GM23338 (cell line): ENCODE data around the gene PTPN7. TPM values are rescaled to one million over a fixed set of nuclear protein-coding genes. Genes with fewer than 3 reads are reported as not detected.

Experiments used
- ATAC-seq: fragments of 200-7000 bp; cut with Tn5 transposase; 3 replicates; pipeline ENCODE4 v1.9.1; 2020
- DNase-seq: peaks from one replicate; pipeline ENCODE4 v3.0.0-alpha.2; 2015; ENCODE audit warnings: low spot score
- H2AFZ ChIP-seq: fragments of 200-600 bp; sonication (generic); 2 replicates; pipeline ENCODE4 v1.8.0; 2016; ENCODE audit warnings: antibody characterized with exemption, mild to moderate bottlenecking, moderate library complexity
- H3F3A ChIP-seq: fragments of 200-600 bp; sonication (generic); replicated peaks from 2 replicates; pipeline ENCODE4 v1.8.0; 2017; ENCODE audit warnings: antibody characterized with exemption, mixed run types, low read depth
- H3K27ac ChIP-seq: fragments of 200-600 bp; sonication (generic); 2 replicates; pipeline ENCODE4 v1.6.1; 2016; ENCODE audit warnings: low read depth
- H3K27me3 ChIP-seq: fragments of 200-600 bp; sonication (generic); 2 replicates; pipeline ENCODE4 v1.8.0; 2016; ENCODE audit warnings: mild to moderate bottlenecking, mixed run types, moderate library complexity; ENCODE audit not compliant: insufficient read depth
- H3K36me3 ChIP-seq: fragments of 200-600 bp; sonication (generic); 2 replicates; pipeline ENCODE4 v1.8.0; 2016; ENCODE audit warnings: mild to moderate bottlenecking; ENCODE audit not compliant: insufficient read depth
- H3K4me1 ChIP-seq: fragments of 200-600 bp; sonication (generic); 2 replicates; pipeline ENCODE4 v1.8.0; 2016; ENCODE audit warnings: mild to moderate bottlenecking, moderate library complexity; ENCODE audit not compliant: insufficient read depth
- H3K4me2 ChIP-seq: fragments of 200-600 bp; sonication (generic); 2 replicates; pipeline ENCODE4 v1.7.1; 2017; ENCODE audit warnings: mixed run types
- H3K4me3 ChIP-seq: fragments of 200-600 bp; sonication (generic); 2 replicates; pipeline ENCODE4 v1.6.1; 2016; ENCODE audit warnings: mixed run types
- H3K79me2 ChIP-seq: fragments of 200-600 bp; sonication (generic); replicated peaks from 2 replicates; pipeline ENCODE4 v1.8.0; 2017; ENCODE audit warnings: mild to moderate bottlenecking; ENCODE audit not compliant: insufficient read depth
- H3K9me2 ChIP-seq: fragments of 200-600 bp; sonication (generic); 2 replicates; pipeline ENCODE4 v1.8.0; 2017; ENCODE audit not compliant: insufficient read depth
- H4K20me1 ChIP-seq: fragments of 200-600 bp; sonication (generic); replicated peaks from 2 replicates; pipeline ENCODE4 v1.8.0; 2017; ENCODE audit warnings: mild to moderate bottlenecking; ENCODE audit not compliant: insufficient read depth
- H3K27ac Mint-ChIP-seq: 2 replicates; pipeline ENCODE4 v1.8.0; 2020; ENCODE audit warnings: inconsistent platforms, mild to moderate bottlenecking, moderate library complexity, mixed read lengths
- H3K27me3 Mint-ChIP-seq: 3 replicates; pipeline ENCODE4 v1.8.0; 2022; ENCODE audit warnings: low read depth, mild to moderate bottlenecking, moderate library complexity, mixed read lengths, inconsistent platforms; ENCODE audit not compliant: insufficient read depth, poor library complexity
- H3K36me3 Mint-ChIP-seq: 3 replicates; pipeline ENCODE4 v1.8.0; 2021; ENCODE audit warnings: low read depth, mild to moderate bottlenecking, inconsistent platforms, moderate library complexity, mixed read lengths
- H3K4me1 Mint-ChIP-seq: 3 replicates; pipeline ENCODE4 v1.8.0; 2020; ENCODE audit warnings: mild to moderate bottlenecking, inconsistent platforms, mixed read lengths
- H3K4me3 Mint-ChIP-seq: 3 replicates; pipeline ENCODE4 v1.8.0; 2021; ENCODE audit warnings: moderate library complexity, mild to moderate bottlenecking, inconsistent platforms, mixed read lengths
- H3K9me3 Mint-ChIP-seq: 3 replicates; pipeline ENCODE4 v1.8.0; 2020; ENCODE audit warnings: moderate library complexity, mild to moderate bottlenecking, inconsistent platforms, mixed read lengths
- CREB1 ChIP-seq: fragments of 250-450 bp; sonication (Bioruptor Pico); IDR thresholded peaks from 2 replicates; pipeline ENCODE4 v1.5.0; 2020; ENCODE audit warnings: low read depth, mild to moderate bottlenecking, moderate library complexity
- CTCF ChIP-seq, 2 experiments: fragments of 200-600 bp in 1 of 2; sonication (generic) in 1 of 2; conservative IDR thresholded peaks; 2 replicates each; pipeline versions ENCODE4 v1.5.1 to v1.6.1; 2016 to 2017; ENCODE audit warnings: antibody characterized with exemption in 2 of 2, low read depth in 2 of 2, mild to moderate bottlenecking in 2 of 2, moderate library complexity in 1 of 2
- ETS1 ChIP-seq: IDR thresholded peaks from 2 replicates; pipeline ENCODE4 v1.6.1; 2016; ENCODE audit warnings: antibody characterized with exemption
- NANOG ChIP-seq: IDR thresholded peaks from 2 replicates; pipeline ENCODE4 v1.6.1; 2016; ENCODE audit warnings: antibody characterized with exemption, borderline replicate concordance
- REST ChIP-seq: IDR thresholded peaks from one replicate; pipeline ENCODE4 v1.6.1; 2018; ENCODE audit warnings: antibody characterized with exemption; ENCODE audit not compliant: unreplicated experiment
- STAT1 ChIP-seq: IDR thresholded peaks from one replicate; pipeline ENCODE4 v1.6.1; 2016; ENCODE audit warnings: antibody characterized with exemption; ENCODE audit not compliant: unreplicated experiment
- ZNF331 ChIP-seq: fragments of 250-450 bp; sonication (Bioruptor Pico); IDR thresholded peaks from 2 replicates; pipeline ENCODE4 v1.5.0; 2020; ENCODE audit warnings: low read depth, mild to moderate bottlenecking, moderate library complexity
- ZNF462 ChIP-seq: fragments of 250-450 bp; sonication (Bioruptor Pico); IDR thresholded peaks from 2 replicates; pipeline ENCODE4 v1.5.0; 2020; ENCODE audit warnings: mild to moderate bottlenecking, moderate library complexity
- polyA plus RNA-seq: library from polyadenylated mRNA; unstranded; fragments of >200 nt; fragmentation: Nextera tagmentation; extraction: Ambion mirVana; gene quantifications from 2 replicates; pipeline ENCODE4 v1.2.1, GENCODE V29; 2016
- total RNA-seq: library from RNA; depleted of rRNA; stranded (reverse); fragments of >200 nt; shearing (Covaris generic); gene quantifications from 2 replicates; pipeline ENCODE4 v1.2.3, GENCODE V29; 2014

PTPN7 gene
- total and polyA plus RNA-seq, 2 experiments from 2014 or later, result not detected

GRCh38 chr1:202168861-202169260 is 8.5 kb upstream of the PTPN7 start:
- no peak overlapping the region for H3K27ac Mint-ChIP-seq
- no peak overlapping the region for H3K4me3 Mint-ChIP-seq
- Histone ChIP-seq H4K20me1 (no peaks in the 10 kb centered on the region), H2AFZ (no peak overlapping the region), H3K36me3 (no peaks in the 10 kb centered on the region), H3K9me2 (no peaks in the 10 kb centered on the region), H3K4me1 (peaks cover 11% of the 10 kb centered on the region), H3K79me2 (no peaks in the 10 kb centered on the region), H3K4me3 (no peak overlapping the region), H3K27ac (no peak overlapping the region), H3F3A (no peaks in the 10 kb centered on the region), H3K27me3 (no peaks in the 10 kb centered on the region), H3K4me2 (no peak overlapping the region)
- no peaks in the 10 kb centered on the region for H3K9me3 Mint-ChIP-seq
- ATAC-seq (no peak), DNase-seq (no peak)
- H3K27me3 Mint-ChIP-seq, result peaks cover 13% of the 10 kb centered on the region
- H3K4me1 Mint-ChIP-seq, result peaks cover 29% of the 10 kb centered on the region
- no peaks in the 10 kb centered on the region for H3K36me3 Mint-ChIP-seq
- TF ChIP-seq CREB1 (CRISPR knock-in tag) (no peak), CTCF (conservative IDR thresholded peaks at IDR 0.05; ENCODE audit: low read depth in 2 of 2) (no peak), REST (no peak), ZNF462 (CRISPR knock-in tag) (no peak), ZNF331 (no peak), ETS1 (no peak), STAT1 (no peak), NANOG (no peak)
